SU-DHL-6 (cell line): ENCODE measurements around the gene ZNF195.

Source experiments
- H2AFZ ChIP-seq: fragments of 200-600 bp; sonication (generic); 2 replicates; pipeline ENCODE4 v1.6.1; 2014; ENCODE audit warnings: low read depth, mild to moderate bottlenecking, moderate library complexity, mixed read lengths, antibody characterized with exemption, low read length; ENCODE audit not compliant: severe bottlenecking
- H3F3A ChIP-seq: fragments of 200-600 bp; shearing (Covaris generic); 2 replicates; pipeline ENCODE4 v1.6.0; 2016; ENCODE audit warnings: antibody characterized with exemption, mild to moderate bottlenecking; ENCODE audit not compliant: insufficient read depth
- H3K27ac ChIP-seq: fragments of 200-600 bp; sonication (generic); 2 replicates; pipeline ENCODE4 v1.5.1; 2016; ENCODE audit warnings: low read depth, mild to moderate bottlenecking, low read length, moderate library complexity, mixed read lengths
- H3K27me3 ChIP-seq: fragments of 200-600 bp; sonication (generic), shearing (Covaris generic); 2 replicates; pipeline ENCODE4 v1.6.0; 2014; ENCODE audit warnings: mild to moderate bottlenecking, low read length
- H3K36me3 ChIP-seq: fragments of 200-600 bp; sonication (generic); 2 replicates; pipeline ENCODE4 v1.6.1; 2014; ENCODE audit warnings: mild to moderate bottlenecking, low read length, mixed read lengths
- H3K4me2 ChIP-seq: fragments of 300-600, 200-600 bp; shearing (Covaris generic), sonication (generic); 2 replicates; pipeline ENCODE4 v1.6.0; 2014; ENCODE audit warnings: low read length, low read depth, mild to moderate bottlenecking; ENCODE audit not compliant: poor library complexity, severe bottlenecking
- H3K4me3 ChIP-seq: fragments of 200-600 bp; sonication (generic); 2 replicates; pipeline ENCODE4 v1.5.1; 2014; ENCODE audit warnings: antibody characterized with exemption, low read length, mild to moderate bottlenecking, mixed read lengths; ENCODE audit not compliant: insufficient read depth, poor library complexity, severe bottlenecking
- H3K79me2 ChIP-seq: fragments of 200-600 bp; sonication (generic); 2 replicates; pipeline ENCODE4 v1.6.1; 2014; ENCODE audit warnings: mild to moderate bottlenecking, low read length, moderate library complexity; ENCODE audit not compliant: insufficient read depth
- H3K9ac ChIP-seq: fragments of 200-600 bp; sonication (generic); 2 replicates; pipeline ENCODE4 v1.7.0; 2014; ENCODE audit warnings: mild to moderate bottlenecking, low read length
- H3K9me2 ChIP-seq: fragments of 200-600 bp; sonication (generic); replicated peaks from 2 replicates; pipeline ENCODE4 v1.6.1; 2014; ENCODE audit warnings: low read length; ENCODE audit not compliant: insufficient read depth
- H3K9me3 ChIP-seq: fragments of 200-600 bp; sonication (generic); 2 replicates; pipeline ENCODE4 v1.6.1; 2014; ENCODE audit warnings: low read length, mixed read lengths; ENCODE audit not compliant: insufficient read depth
- H4K20me1 ChIP-seq: fragments of 200-600 bp; sonication (generic); 2 replicates; pipeline ENCODE4 v1.6.1; 2014; ENCODE audit warnings: low read depth, mild to moderate bottlenecking, antibody characterized with exemption, low read length, moderate library complexity, mixed read lengths
- EZH2phosphoT487 ChIP-seq: fragments of 200-600 bp; sonication (generic), shearing (Covaris generic); conservative IDR thresholded peaks from 2 replicates; pipeline ENCODE4 v1.6.1; 2018; ENCODE audit warnings: mild to moderate bottlenecking, antibody characterized with exemption, low read length, moderate library complexity, mixed read lengths
- TF ChIP-seq, protein P1 (sequence below): fragments of 200-600 bp; sonication (generic); IDR thresholded peaks from one replicate; pipeline ENCODE4 v1.5.1; 2017; ENCODE audit warnings: antibody characterized with exemption, mild to moderate bottlenecking, low read length, moderate library complexity; ENCODE audit not compliant: insufficient read depth, poor library complexity, severe bottlenecking

Gene ZNF195

DNA sequence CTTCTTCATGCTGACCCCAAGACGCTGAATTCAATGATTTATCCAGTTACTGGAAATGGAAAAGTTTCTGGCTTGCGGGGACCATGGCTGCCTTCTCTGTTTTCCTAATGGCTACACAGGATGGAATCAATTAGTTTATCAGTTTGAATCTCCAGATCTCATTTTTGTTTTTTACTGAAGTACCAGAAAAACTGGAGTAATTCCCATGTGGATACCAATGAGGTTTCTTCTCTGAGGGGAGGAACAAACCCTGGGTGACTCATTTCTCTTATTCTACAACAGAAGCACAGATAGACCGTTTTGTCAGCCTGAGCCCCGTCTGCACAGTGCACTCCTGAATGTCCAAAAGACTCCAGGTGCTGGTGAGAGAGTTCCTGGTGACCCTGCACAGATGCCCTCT is 3.4 kb downstream of the ZNF195 start:
- Histone ChIP-seq H4K20me1 (no peaks in the 10 kb centered on the region), H3F3A (no peaks in the 10 kb centered on the region), H3K4me2 (no peak overlapping the region), H3K9ac (no peak overlapping the region), H3K9me2 (no peaks in the 10 kb centered on the region), H3K27ac (no peak overlapping the region), H3K9me3 (peaks cover 9% of the 10 kb centered on the region; the same call in 1 of the 2 replicates), H3K27me3 (no peaks in the 10 kb centered on the region), H3K4me3 (no peak overlapping the region), H3K79me2 (peaks cover 83% of the 10 kb centered on the region), H3K36me3 (peaks cover 71% of the 10 kb centered on the region), H2AFZ (no peak overlapping the region)
- no peak for TF ChIP-seq EZH2phosphoT487
- TF ChIP-seq, protein P1, sequence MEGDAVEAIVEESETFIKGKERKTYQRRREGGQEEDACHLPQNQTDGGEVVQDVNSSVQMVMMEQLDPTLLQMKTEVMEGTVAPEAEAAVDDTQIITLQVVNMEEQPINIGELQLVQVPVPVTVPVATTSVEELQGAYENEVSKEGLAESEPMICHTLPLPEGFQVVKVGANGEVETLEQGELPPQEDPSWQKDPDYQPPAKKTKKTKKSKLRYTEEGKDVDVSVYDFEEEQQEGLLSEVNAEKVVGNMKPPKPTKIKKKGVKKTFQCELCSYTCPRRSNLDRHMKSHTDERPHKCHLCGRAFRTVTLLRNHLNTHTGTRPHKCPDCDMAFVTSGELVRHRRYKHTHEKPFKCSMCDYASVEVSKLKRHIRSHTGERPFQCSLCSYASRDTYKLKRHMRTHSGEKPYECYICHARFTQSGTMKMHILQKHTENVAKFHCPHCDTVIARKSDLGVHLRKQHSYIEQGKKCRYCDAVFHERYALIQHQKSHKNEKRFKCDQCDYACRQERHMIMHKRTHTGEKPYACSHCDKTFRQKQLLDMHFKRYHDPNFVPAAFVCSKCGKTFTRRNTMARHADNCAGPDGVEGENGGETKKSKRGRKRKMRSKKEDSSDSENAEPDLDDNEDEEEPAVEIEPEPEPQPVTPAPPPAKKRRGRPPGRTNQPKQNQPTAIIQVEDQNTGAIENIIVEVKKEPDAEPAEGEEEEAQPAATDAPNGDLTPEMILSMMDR, result no peak

DNA sequence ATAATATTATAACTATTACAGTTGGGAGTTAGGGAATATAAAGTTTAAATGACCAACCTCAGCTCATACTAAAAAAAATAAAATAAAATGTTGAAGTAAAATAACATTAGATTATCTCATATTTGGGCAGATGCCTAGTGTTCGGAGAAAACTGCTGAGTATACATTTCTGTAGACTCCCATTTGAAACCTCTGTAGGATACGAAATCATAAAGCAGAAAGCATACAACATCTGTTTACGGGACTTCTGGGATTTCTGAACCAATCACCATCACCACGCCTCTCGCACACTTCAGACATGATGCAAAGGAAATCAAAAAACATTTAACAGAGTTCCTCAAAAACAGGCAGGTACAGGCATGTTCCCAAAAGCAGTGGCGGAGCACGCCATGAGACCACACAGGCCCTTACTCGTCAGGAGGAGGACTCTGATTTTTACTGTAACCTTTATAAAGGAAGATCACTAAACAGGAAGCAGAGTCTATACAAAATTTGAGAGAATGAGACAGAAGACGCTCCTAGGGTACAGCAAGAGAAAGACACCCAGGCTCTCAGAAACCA is 8.6 kb downstream of the ZNF195 start:
- Histone ChIP-seq H3K79me2 (peaks cover 55% of the 10 kb centered on the region), H4K20me1 (no peaks in the 10 kb centered on the region)
- TF ChIP-seq EZH2phosphoT487, result no peak
- TF ChIP-seq, protein P1, result no peak

DNA sequence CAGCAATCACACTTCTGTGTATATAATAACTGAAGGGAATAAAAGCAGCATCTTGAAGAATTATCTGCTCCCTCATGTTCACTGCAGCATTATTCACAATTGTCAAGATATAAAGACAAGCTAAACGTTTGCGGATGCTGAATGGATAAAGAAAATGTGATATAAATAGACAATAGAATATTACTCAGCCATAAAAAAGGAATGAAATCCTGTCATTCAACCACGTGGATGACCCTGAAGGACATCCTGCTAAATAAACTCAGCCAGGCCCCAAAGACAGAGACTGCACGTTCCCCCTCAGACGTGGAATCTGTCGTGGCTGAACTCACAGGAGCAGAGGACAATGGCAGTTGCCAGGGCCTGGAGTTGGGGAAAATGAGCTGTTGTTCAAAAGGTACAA is 9.6 kb downstream of the ZNF195 start:
- H3K4me2 ChIP-seq, result no peak overlapping the region
- peaks cover 33% of the 10 kb centered on the region for H3K9me3 ChIP-seq
- H3K9ac ChIP-seq, result no peak overlapping the region
- H3F3A ChIP-seq, result peaks cover 5% of the 10 kb centered on the region; the same call in 1 of the 2 replicates
- H2AFZ ChIP-seq, result no peak overlapping the region
- H3K36me3 ChIP-seq, result peaks cover 98% of the 10 kb centered on the region
- no peak overlapping the region for H3K4me3 ChIP-seq
- H3K27me3 ChIP-seq, result no peaks in the 10 kb centered on the region
- H4K20me1 ChIP-seq, result no peaks in the 10 kb centered on the region
- no peak overlapping the region for H3K27ac ChIP-seq
- TF ChIP-seq EZH2phosphoT487, result no peak
- TF ChIP-seq, protein P1, result no peak
- H3K79me2 ChIP-seq, result peaks cover 53% of the 10 kb centered on the region
- no peaks in the 10 kb centered on the region for H3K9me2 ChIP-seq

More for the DNA sequence above, 8.6 kb downstream of the ZNF195 start:
- H3K9ac ChIP-seq, result no peak overlapping the region
- peaks cover 98% of the 10 kb centered on the region for H3K36me3 ChIP-seq
- H3F3A ChIP-seq, result no peaks in the 10 kb centered on the region
- H3K4me2 ChIP-seq, result no peak overlapping the region
- no peak overlapping the region for H3K27ac ChIP-seq
- H3K27me3 ChIP-seq, result no peaks in the 10 kb centered on the region
- peaks cover 25% of the 10 kb centered on the region for H3K9me3 ChIP-seq
- H2AFZ ChIP-seq, result no peak overlapping the region
- H3K4me3 ChIP-seq, result no peak overlapping the region
- no peaks in the 10 kb centered on the region for H3K9me2 ChIP-seq
